HG03571 (cell line): ENCODE results near the gene ATP12A.

Experiments
- ATAC-seq: cut with Tn5 transposase; IDR thresholded peaks from one replicate; pipeline ENCODE4 v1.9.1; 2021; ENCODE audit not compliant: unreplicated experiment

ATP12A gene

DNA sequence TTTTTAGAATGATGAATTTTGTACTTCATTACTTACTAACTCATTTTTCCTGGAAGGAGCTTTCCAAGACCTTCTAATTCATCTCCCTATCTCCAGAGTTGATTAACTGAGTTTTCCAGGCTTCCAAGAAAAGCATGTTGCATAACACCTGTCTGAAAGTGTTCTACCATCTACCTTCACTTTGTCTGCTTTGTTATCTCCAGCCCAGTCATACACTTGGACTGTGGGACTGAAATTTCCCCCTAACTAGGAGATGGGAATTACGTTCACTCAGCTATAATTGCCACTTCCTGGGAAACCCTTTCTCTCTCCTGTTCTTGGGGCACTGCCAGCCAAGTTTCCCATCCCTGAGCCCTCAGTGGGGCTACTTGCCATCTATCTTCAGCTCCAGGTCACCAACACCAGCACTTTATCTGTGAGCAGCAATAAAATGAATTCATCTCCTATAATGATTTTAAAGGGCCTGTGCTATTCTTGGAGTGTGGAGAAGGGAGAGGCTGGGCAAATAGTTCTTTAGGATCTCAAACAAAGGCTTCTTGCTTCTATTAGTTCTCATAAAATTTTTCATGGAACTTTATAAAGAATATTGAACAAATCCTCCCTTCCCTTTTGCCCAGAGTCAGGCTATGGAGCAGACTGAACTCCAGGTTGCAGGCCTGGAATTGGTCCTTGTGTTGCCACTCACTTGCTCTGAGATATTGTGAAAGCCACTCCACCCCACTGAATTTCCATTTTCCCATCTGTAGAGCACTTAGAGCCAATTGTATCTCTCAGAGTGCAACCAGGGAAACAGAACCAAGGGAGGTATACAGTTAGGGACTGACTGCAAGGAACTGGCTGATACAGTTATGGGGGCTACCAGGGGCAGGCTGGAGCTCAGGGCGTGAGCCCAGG, 17.8 kb upstream of the ATP12A start:
- ATAC-seq = no peak

DNA sequence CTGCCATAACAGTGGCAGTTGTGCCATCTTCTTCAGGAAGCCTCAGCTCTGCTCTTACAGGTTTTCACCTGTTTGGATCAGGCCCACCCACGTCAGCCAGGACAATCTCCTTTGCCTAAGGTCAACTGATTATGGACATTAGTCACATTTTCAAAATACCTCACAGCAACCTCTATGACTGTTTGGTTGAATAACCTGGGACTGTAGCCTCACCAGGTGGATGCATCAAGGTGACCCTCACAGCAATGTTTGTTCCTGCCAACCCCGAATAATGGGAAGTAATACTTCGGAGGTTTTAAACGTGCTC, 17.2 kb upstream of the ATP12A start:
- no peak for ATAC-seq

DNA sequence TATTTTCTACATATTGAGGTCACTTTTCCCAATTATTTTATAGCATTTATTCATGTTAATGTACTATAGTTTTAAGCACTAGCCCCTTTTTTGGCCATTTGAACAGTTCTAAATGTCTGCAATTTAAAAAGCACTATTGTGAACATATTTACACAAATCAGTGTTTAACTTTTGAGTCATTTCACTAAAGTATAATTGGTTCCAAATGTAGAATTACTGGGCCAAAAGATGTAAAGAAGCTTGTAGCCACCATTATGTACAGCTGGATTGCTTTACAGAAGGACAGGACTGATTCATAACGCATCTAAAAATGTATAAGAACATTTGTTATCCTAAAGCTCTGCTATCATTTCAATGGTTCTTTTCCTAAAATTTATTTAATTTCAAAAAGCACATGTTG, 16.6 kb upstream of the ATP12A start:
- no peak for ATAC-seq

DNA sequence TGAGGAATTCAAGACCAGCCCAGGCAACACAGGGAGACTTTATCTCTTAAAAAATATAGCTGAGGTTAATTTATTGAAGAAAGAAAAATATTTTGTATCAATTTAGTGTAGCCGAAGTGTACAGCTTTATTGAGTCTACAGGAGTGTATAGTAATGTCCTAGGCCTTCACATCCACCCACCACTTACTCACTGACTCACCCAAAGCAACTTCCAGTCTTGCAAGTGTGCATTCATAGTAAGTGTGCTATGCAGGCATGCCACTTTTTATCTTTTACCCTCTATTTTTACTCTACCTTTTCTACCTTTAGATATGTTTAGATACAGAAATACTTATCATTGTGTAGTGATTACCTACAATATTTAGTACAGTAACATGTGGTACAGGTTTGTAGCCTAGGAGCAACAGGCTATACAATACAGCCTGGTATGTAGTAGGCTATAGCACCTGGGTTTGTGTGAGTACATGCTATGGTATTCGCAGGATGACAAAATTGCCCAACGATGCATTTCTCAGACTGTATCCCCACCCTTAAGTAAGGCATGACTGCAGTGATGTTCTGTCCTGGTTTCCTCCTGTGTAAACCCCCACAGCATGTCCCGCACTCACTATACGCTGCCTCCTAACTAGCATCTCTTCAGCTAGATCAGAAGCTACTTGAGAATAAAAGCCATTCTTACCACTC, 15.3 kb upstream of the ATP12A start:
- ATAC-seq = no peak

DNA sequence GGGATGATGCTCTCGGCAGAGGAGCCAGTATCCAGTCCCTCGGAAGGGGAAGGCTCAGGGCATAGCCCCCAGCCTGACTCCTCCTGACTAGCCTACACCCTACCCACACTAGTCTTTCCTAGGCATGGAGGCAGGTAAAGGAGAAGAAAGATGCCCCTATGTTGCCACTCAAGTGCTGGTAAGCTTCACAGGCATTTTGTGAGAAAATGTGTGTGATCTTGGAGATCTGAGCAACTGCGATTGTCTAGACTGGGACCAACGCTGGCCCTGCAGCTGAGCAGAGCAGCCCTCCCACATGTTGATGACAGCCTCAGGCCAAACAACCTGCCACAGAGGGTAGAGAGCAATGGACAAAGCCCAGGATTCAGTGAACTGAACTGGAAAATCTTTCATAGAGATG, 11.7 kb upstream of the ATP12A start:
- no peak for ATAC-seq

DNA sequence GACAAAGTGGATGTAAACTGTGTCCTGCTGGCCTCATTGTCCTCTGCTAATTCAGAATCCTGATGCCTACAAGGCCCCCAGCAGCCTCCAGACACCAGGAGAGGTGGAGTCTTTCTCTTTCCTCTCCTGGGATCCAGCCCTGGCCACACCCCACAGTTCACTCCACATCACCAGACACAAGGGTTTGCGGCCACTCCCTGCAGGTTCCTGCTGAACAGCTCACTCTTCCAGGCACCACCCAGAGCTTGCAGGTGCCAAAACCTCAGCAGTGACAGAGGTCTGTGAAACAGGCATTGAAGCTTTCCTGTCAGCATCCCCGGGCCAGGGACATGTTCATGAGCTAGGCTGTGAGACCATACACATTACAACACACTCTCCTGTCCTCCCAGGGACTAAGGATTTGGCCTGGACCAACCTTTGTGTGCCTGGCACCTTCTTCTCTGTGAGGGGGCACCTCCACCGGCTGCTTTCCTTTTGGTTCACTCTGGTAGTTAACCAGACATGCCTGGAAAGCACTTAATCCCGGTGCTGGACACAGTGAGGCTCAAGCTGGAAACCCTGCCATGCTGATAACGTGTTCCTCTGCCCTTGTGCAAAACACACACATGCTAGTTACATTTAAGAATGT, 11.1 kb upstream of the ATP12A start:
- ATAC-seq = no peak

DNA sequence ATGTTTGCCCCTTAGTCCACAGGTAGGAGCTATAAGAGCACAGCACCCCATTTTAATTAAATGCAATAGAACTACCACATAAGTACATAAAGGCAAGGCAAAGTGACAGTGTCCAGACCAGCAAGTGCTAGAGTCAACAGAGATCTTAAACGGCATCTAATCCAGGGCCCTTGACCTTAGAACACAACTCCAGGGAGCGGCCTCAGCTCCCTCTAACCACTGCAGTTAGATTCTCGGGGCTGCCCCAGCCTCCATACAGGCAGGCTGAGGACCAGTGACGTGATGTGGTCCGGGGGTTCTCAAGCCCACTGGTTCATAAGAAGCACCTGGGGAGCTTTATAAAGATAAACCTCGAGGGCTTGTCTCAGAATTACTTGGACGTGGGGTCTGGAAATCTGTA, 10.0 kb upstream of the ATP12A start:
- no peak for ATAC-seq

DNA sequence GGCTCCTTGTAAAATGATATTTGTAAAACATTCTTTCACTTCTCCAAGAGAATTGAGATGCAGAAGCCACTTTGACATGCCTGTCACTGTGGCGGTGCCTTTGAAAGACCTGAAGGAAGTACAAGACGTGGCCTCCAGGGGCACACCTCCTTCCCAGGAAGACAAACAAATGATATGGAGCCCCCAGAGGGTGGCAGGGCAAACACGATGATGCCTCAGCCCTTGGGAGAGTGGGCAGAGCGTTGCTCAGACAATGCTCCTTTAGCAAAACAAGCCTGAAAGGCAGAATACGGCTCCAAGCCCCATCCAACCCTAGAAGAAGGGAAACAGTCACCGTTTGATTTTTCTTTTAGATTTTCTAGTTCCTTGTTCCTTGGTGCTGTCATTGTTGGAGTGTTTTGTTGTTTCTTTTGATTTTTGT, 9.2 kb upstream of the ATP12A start:
- no peak for ATAC-seq

DNA sequence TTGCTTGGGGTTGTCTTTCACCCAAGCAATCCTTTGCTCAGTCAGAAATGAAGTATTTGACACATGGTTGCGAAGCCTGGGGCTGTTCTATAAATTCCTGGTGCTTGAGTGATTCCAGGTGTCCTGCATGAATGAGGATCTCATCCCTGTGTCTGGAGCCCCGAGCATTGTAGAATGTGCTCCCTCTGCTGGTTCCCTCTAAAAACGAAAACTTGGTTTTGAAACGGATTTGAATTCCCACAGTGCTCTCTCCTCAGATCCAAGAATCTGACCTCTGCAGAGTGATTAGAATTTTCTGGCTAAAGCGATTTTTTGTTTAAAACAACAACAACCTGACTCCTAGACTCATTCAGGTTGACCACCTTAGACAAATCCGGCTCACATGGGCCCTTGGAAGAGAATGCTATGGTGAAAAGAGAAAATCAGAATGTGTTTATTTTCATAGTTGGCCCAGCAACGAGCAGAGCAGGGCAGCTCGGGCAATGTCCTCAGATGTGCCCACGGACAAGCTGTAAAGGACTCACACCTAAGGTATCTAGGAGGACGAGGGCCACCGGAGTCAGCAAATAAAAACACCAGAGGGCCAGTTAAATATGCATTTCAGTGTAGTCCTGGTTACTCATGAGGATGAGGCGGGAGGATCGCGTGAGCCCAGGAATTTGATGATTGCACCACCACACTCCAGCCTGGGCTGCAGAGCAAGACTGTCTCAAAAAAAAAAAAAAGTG, 8.7 kb upstream of the ATP12A start:
- ATAC-seq = no peak

DNA sequence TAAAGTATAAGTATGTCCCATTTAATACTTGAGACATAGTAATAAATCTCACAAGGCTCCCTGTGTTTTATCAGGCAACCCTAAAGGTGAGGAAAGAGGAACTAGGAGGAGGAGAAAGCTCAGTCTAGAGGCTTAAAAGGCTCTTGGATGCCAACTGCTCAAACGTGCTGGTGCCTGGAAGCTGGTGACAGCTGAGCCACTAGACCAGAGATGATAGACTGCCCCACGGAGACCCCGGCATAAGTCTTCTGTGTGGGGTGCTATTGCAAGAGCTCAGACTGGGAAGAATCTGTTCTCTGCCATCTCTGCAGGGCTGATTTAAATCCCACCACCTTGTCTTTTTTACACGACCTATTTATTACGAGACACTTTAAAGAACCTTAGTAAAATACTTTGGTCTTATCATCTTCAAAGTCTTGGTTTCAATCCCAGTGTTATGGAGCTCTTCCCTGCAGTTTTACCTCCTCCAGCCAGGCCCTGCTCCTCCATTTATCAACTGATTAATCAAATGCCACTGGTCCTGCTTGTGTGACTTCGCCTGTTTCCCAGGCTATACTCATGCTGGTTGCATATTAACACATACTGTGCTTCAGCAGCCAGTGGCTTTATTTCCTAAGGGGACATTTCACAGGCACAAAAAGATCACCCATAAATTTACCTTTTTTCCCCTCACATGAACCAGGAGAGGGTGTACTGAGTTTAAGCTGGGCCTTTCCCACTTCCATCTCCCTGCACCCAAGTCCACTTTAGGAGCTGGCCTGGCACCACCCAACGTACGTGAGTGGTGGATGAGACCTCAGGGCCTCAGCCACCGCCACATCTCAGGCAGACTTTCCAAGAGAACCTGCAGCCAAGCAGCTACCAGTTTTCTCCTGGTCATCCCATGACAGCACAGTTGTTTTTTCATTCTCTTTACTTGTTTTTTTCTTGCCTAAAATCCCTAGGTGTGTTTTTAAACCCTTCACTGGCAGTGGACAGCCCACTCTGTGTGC, 7.8 kb upstream of the ATP12A start:
- ATAC-seq = no peak

DNA sequence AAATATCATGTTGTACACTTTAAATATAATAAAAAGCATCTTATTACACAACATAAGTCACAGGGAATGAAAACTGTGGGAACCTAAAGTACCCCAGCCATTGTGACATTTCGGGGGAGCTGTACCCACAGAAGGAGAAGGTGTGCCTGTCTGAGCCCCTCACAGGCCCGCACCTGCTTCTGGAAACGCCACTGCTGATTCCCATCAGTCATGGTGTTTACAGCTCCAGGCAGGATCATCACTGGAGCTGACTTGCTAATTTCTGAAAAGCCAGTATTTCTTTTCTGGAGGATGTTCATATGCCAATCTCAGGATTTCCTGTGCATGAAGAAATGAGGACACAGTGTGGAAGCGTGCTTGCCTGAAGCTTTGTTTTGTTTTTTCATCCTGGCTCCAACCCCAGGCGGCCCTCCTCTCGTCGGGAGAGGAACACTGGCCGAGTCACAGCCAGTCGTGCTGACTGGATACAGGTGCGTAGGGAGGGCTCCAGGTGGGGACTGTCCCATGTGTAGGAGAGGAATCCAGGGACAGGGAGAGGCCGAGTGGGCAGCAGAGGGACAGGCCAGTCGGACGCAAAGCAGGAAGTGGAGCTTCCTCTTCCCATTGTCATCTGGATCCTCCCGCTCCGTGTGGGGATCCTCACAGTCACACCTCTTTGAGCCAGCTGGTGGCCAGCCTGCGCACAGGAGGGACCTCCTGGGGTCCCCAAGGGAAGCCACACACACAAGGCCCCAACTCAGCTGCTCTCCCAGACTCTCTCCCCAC, 4.2 kb upstream of the ATP12A start:
- no peak for ATAC-seq

DNA sequence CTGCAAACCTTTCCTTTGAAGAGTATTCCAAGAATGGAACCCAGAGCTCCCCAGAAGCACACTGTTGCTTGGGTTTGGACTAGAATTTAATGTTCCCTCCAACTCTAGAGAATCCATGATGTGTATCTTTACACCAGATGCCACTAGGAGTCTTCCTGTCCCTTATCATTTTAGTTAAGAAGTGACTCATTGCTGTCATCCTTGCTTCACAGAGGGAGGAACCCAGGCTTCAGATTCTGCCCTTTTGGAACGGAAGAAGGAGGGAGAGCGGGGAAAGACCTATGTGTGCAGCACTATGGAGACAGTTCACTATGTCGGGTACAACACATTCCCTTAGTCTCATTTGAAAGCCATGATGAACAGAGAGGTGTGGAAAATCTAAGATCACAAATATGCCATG, 2.1 kb upstream of the ATP12A start:
- ATAC-seq = no peak

DNA sequence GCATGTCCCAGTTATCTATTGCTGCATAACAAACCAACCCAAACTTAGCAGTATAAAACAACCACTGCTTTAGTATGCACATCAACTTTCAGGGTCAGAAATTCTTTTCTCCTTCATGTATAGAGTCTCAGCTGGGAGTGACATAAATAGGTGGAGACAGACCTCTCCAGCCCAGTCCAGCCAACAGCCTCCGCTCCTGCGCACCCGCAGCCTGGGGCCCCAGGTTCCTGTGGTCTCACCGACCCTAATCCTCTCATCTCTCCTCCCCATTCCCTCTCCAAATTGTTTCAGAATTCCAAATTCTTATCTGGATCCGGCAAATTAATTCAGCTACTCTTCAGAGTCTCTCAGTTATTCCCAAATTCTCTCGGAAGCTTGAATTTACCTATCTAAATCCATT, 522 bp upstream of the ATP12A start:
- no peak for ATAC-seq

DNA sequence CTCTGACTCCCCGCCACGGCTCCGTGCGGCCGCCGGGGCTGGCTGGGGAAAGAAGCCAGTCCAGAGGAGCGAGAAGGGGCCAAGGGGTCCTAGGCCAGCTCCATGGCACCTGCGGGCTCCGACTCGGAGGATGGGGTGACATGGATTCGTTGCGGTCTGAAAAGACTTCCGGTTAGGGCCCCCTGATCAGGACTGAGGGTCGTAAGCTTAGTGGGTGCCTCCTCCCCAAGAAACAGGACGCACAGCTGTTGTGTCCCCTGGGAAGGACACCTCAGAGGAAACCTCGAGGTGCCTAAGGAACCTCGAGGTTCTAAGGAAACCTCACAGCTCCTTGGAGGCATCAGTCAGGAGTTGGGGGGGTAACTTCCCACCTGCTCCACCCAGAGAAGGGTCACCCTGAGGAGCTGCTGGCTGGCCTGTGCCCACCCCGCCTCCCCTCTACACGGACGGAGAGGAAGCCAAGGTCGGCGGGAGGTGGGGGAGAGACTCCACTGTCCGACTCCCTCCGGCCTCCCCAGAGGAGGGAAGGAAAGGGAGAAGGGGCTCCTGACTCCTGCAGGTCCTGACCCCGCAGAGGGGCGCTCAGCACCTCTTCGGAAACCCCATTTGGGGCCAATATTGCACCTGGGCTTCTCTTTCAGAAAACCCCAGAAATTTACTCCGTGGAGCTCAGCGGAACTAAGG, 855 bp downstream of the ATP12A start:
- no peak for ATAC-seq

DNA sequence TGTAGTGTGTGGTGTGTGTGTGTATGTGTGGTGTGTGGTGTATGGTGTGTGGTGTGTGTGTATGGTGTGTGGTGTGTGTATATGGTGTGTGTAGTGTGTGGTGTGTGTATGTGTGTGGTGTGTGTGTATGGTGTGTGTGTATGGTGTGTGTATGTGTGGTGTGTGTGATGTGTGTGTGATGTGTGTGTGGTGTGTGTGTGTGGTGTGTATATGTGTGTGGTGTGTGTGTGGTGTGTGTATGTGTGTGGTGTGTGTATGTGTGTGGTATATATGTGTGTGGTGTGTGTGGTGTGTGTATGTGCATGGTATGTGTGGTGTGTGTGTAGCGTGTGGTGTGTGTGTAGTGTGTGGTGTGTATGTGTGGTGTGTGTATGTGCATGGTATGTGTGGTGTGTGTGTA, 1.7 kb downstream of the ATP12A start:
- no peak for ATAC-seq

DNA sequence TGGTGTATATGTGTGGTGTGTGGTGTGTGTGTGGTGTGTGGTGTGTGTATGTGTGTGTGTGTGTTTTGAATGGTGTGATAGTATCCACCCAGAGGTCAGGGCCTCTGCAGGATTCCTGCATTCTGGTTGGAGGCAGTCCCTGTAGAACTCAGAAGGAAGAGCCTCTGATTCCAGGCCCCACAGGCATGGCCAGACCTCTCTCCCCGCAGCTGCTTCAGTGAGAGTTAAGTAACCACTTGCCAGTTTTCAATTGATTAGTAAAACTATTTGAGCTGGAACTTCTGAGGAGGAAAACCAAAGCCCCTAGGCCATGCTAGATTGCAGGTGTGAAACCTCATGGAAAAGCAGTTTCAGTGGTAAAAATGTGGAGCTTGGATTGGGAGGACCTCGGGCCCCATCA, 2.1 kb downstream of the ATP12A start:
- no peak for ATAC-seq

DNA sequence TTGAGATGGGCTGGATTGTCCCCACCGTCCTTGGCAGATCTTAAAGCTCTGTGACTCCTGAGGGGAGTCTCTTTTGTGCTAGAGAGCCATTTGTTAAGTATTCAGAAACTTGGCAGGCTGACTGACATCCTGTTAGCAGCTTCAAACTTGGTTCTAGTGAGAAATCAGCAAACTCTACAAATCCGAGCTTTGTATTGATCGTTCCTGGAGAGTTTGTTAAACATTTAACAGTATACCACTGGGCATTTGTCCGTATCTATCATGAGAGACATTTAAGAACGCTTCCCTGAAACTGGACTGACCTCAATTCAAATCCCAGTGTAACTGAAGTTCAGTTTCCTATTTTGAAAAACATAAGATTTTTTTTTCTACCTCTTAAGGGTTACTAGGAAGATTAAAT, 3.1 kb downstream of the ATP12A start:
- no peak for ATAC-seq

DNA sequence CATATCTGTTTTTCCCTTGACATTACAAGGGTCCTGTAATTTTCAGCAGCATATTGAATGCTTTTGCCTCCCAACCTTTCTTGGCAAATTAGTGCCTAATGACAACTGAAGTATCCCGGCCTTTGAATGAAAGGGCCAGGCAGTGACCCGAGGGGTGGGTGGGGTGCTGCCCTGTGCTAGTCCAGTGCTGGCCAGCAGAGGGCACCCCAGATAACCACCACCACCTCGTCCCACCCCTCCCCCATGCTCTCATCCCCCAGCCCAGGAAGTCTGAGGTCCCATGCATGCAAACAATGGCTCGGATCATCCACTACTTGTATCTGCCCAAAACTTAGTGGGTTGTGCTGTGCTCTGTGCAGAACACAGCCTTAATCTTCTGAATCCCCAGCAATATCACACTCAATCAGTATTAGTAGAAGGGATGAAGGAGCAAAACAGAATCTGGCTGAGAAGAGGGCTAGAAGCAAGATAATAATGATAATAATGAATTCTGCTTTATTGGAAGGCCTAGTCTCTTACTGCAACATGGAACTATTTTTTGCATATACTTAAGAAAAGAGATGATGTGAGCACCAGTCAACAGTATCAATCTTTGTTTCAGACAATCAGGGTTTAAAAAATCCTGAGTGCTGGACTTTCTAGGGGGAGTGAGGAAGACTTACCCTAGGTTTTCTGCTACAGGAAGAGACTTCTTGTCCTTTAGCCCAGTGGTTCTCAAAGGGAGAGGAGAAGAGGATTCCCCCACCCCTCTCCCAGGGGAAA, 3.8 kb downstream of the ATP12A start:
- ATAC-seq = no peak
